Subcutaneous adipose tissue (tissue), 4 donors: ENCODE measurements around the gene ZNF200. TPM values are rescaled to one million over a fixed set of nuclear protein-coding genes. Genes with fewer than 3 reads are reported as not detected.

Experiments
- CTCF ChIP-seq: fragments of 450-650 bp; IDR thresholded peaks from one replicate; pipeline ENCODE4 v1.5.1; 2016; ENCODE audit warnings: low read depth, mild to moderate bottlenecking, control low read depth, antibody characterized with exemption, moderate library complexity
- total RNA-seq, 4 donors: library from RNA; depleted of rRNA; stranded (reverse); fragments of >200 nt; gene quantifications; one replicate each; pipeline ENCODE4 v1.1.0, GENCODE V29; 2016

The ZNF200 gene
- total RNA-seq, 4 donors from 2014 or later = 4.4 to 7.8 (median 5.9) TPM

GRCh38 chr16:3174618-3175148 is 60.3 kb downstream of the ZNF200 start:
- TF ChIP-seq CTCF = no peak

- TF ChIP-seq CTCF = no peak
These were observed 60.9 kb downstream of the ZNF200 start for GRCh38 chr16:3173892-3174617.

Other genes with a start within 250 kb of the ZNF200 start
- 1 to 10 TPM in 1 of 4 donors, not detected in 3; 1.3 TPM for gene CLDN9, start 222.2 kb downstream of the ZNF200 start, total RNA-seq
- not detected for gene CLDN6, start 217.0 kb downstream of the ZNF200 start, total RNA-seq
- gene TNFRSF12A, start 214.8 kb downstream of the ZNF200 start, total RNA-seq = 10 to 100 TPM in 2 of 4 donors, 1 to 10 TPM in 2; 8.1 to 20.7 (median 13.5) TPM
- gene HCFC1R1, start 211.2 kb downstream of the ZNF200 start, total RNA-seq = 10 to 100 TPM; 17.8 to 30.9 (median 27.9) TPM
- 10 to 100 TPM; 10.8 to 17.2 (median 13.8) TPM for gene THOC6, start 211.1 kb downstream of the ZNF200 start, total RNA-seq
- gene BICDL2, start 198.2 kb downstream of the ZNF200 start, total RNA-seq = not detected
- gene MMP25, start 188.6 kb downstream of the ZNF200 start, total RNA-seq = under 1 TPM in 1 of 4 donors, not detected in 3; 0.57 TPM
- 10 to 100 TPM in 3 of 4 donors, 1 to 10 TPM in 1; 8.4 to 21.1 (median 13.1) TPM for gene IL32, start 169.5 kb downstream of the ZNF200 start, total RNA-seq
- not detected for gene ZSCAN10, start 135.9 kb downstream of the ZNF200 start, total RNA-seq
- 10 to 100 TPM in 1 of 4 donors, 1 to 10 TPM in 3; 3.4 to 15.3 (median 7.6) TPM for gene ZNF205, start 122.6 kb downstream of the ZNF200 start, total RNA-seq
- 10 to 100 TPM in 1 of 4 donors, 1 to 10 TPM in 3; 1.1 to 13.4 (median 5.0) TPM for gene ZNF213, start 100.1 kb downstream of the ZNF200 start, total RNA-seq
- not detected for gene OR1F1, start 47.0 kb downstream of the ZNF200 start, total RNA-seq
- gene MEFV, start 21.5 kb upstream of the ZNF200 start, total RNA-seq = 1 to 10 TPM; 3.0 to 7.7 (median 5.2) TPM
- 10 to 100 TPM; 16.8 to 39.2 (median 28.7) TPM for gene ZNF263, start 48.3 kb upstream of the ZNF200 start, total RNA-seq
- gene TIGD7, start 70.3 kb upstream of the ZNF200 start, total RNA-seq = 1 to 10 TPM; 3.6 to 7.3 (median 5.2) TPM
- 10 to 100 TPM; 14.8 to 25.4 (median 18.4) TPM for gene ZNF75A, start 70.3 kb upstream of the ZNF200 start, total RNA-seq
- gene OR2C1, start 120.7 kb upstream of the ZNF200 start, total RNA-seq = under 1 TPM in 1 of 4 donors, not detected in 3; 0.44 TPM
- 10 to 100 TPM in 3 of 4 donors, 1 to 10 TPM in 1; 9.0 to 15.4 (median 11.2) TPM for gene ZSCAN32, start 165.8 kb upstream of the ZNF200 start, total RNA-seq
- 10 to 100 TPM in 2 of 4 donors, 1 to 10 TPM in 2; 7.3 to 17.1 (median 10.5) TPM for gene ZNF174, start 166.1 kb upstream of the ZNF200 start, total RNA-seq
- 1 to 10 TPM; 1.9 to 2.5 (median 2.2) TPM for gene ZNF597, start 208.3 kb upstream of the ZNF200 start, total RNA-seq
- 10 to 100 TPM; 17.6 to 43.0 (median 20.8) TPM for gene NAA60, start 208.5 kb upstream of the ZNF200 start, total RNA-seq